IMR-90 (cell line): ENCODE data around the gene BMP10. TPM values are rescaled to one million over a fixed set of nuclear protein-coding genes. Genes with fewer than 3 reads are reported as not detected.

ENCODE experiments used
- ATAC-seq: fragments of 200-7000 bp; cut with Tn5 transposase; 2 replicates; pipeline ENCODE4 v1.9.1; 2020; ENCODE audit warnings: low read depth, mild to moderate bottlenecking, moderate library complexity
- BruUV-seq: library from RNA; stranded (reverse); fragments of 400-500 nt; replicated peaks from 2 replicates; lab custom pipeline; 2021; lab: Mats Ljungman, UMichigan
- CTCF ChIA-PET: fragments of 300-600 bp; formaldehyde crosslinking; extraction: SDS; loops from one replicate; lab custom pipeline; 2021; ENCODE audit warnings: antibody characterized with exemption; lab: Yijun Ruan, JAX
- POLR2A ChIA-PET: fragments of 300-600 bp; sonication (Branson Sonifier 250); formaldehyde crosslinking; loops from one replicate; lab custom pipeline; 2022; ENCODE audit warnings: antibody characterized with exemption; ENCODE audit not compliant: unreplicated experiment; lab: Charles Lee
- DNase-seq: peaks from one replicate; pipeline ENCODE4 v3.0.0; 2013
- H2AFZ ChIP-seq: replicated peaks from 2 replicates; pipeline ENCODE3; 2013; ENCODE audit warnings: low read length, mild to moderate bottlenecking; ENCODE audit not compliant: poor library complexity
- H2AK5ac ChIP-seq: 2 replicates; pipeline ENCODE4 v1.6.1; 2013; ENCODE audit warnings: low read depth, low read length, inconsistent platforms
- H2AK9ac ChIP-seq: replicated peaks from 2 replicates; pipeline ENCODE3; 2013; ENCODE audit warnings: mild to moderate bottlenecking, low read depth, low read length, moderate library complexity; ENCODE audit not compliant: poor library complexity
- H2BK120ac ChIP-seq: 2 replicates; pipeline ENCODE4 v1.6.1; 2013; ENCODE audit warnings: low read depth, low read length, inconsistent platforms
- H2BK15ac ChIP-seq: 3 replicates; pipeline ENCODE4 v1.6.1; 2013; ENCODE audit warnings: low read depth, low read length, inconsistent platforms
- H2BK20ac ChIP-seq: 2 replicates; pipeline ENCODE4 v1.6.1; 2013; ENCODE audit warnings: low read depth, mild to moderate bottlenecking, inconsistent platforms, low read length, moderate library complexity
- H2BK5ac ChIP-seq: 2 replicates; pipeline ENCODE4 v1.6.1; 2013; ENCODE audit warnings: mild to moderate bottlenecking, low read depth, low read length, inconsistent platforms; ENCODE audit not compliant: poor library complexity, severe bottlenecking
- H3K14ac ChIP-seq: replicated peaks from 2 replicates; pipeline ENCODE4 v1.6.1; 2013; ENCODE audit warnings: low read depth, low read length, inconsistent platforms
- H3K18ac ChIP-seq: 2 replicates; pipeline ENCODE4 v1.6.1; 2013; ENCODE audit warnings: low read depth, low read length, control low read depth
- H3K23ac ChIP-seq: 2 replicates; pipeline ENCODE4 v1.6.1; 2013; ENCODE audit warnings: low read depth, low read length, inconsistent platforms
- H3K27ac ChIP-seq: 2 replicates; pipeline ENCODE4 v1.5.1; 2013; ENCODE audit warnings: mild to moderate bottlenecking, control low read depth, low read length; ENCODE audit not compliant: insufficient read depth
- H3K27me3 ChIP-seq: 2 replicates; pipeline ENCODE4 v1.6.1; 2013; ENCODE audit warnings: low read length; ENCODE audit not compliant: control insufficient read depth, insufficient read depth
- H3K36me3 ChIP-seq: 2 replicates; pipeline ENCODE4 v1.6.1; 2013; ENCODE audit warnings: low read length, mixed read lengths; ENCODE audit not compliant: control insufficient read depth, insufficient read depth
- H3K4ac ChIP-seq: 2 replicates; pipeline ENCODE4 v1.6.1; 2013; ENCODE audit warnings: low read depth, low read length, inconsistent platforms
- H3K4me1 ChIP-seq: 2 replicates; pipeline ENCODE4 v1.6.1; 2013; ENCODE audit warnings: low read length, mixed read lengths; ENCODE audit not compliant: control insufficient read depth, insufficient read depth
- H3K4me2 ChIP-seq: 2 replicates; pipeline ENCODE4 v1.6.1; 2013; ENCODE audit warnings: low read depth, mild to moderate bottlenecking, control low read depth, low read length, moderate library complexity
- H3K4me3 ChIP-seq: 2 replicates; pipeline ENCODE4 v1.5.1; 2013; ENCODE audit warnings: low read depth, mild to moderate bottlenecking, control low read depth, low read length, moderate library complexity; ENCODE audit not compliant: insufficient read depth
- H3K56ac ChIP-seq: 2 replicates; pipeline ENCODE4 v1.6.1; 2013; ENCODE audit warnings: low read length, inconsistent platforms; ENCODE audit not compliant: insufficient read depth; ENCODE audit errors: extremely low read depth
- H3K79me1 ChIP-seq, 2 experiments: 2 replicates each; pipeline ENCODE4 v1.6.1; 2013; ENCODE audit warnings: low read length in 2 of 2, inconsistent platforms in 1 of 2, low read depth in 1 of 2
- H3K9ac ChIP-seq: 2 replicates; pipeline ENCODE4 v1.6.1; 2013; ENCODE audit warnings: low read depth, low read length, control low read depth
- H3K9me1 ChIP-seq: 2 replicates; pipeline ENCODE4 v1.6.1; 2013; ENCODE audit warnings: low read length, inconsistent platforms; ENCODE audit not compliant: insufficient read depth
- H3K9me3 ChIP-seq: 2 replicates; pipeline ENCODE4 v1.6.1; 2013; ENCODE audit warnings: low read length; ENCODE audit not compliant: control insufficient read depth, insufficient read depth
- H4K20me1 ChIP-seq: 2 replicates; pipeline ENCODE4 v1.6.1; 2013; ENCODE audit warnings: low read length, inconsistent platforms; ENCODE audit not compliant: insufficient read depth
- H4K5ac ChIP-seq: 2 replicates; pipeline ENCODE4 v1.6.1; 2013; ENCODE audit warnings: mild to moderate bottlenecking, low read depth, low read length, control low read depth
- H4K8ac ChIP-seq, 2 experiments: 2 replicates each; pipeline ENCODE4 v1.6.1; 2013; ENCODE audit warnings: low read depth in 2 of 2, low read length in 2 of 2, control low read depth in 1 of 2, inconsistent platforms in 1 of 2
- H4K91ac ChIP-seq: 2 replicates; pipeline ENCODE4 v1.6.1; 2013; ENCODE audit warnings: low read depth, low read length, inconsistent platforms; ENCODE audit not compliant: insufficient read depth
- CEBPB ChIP-seq: IDR thresholded peaks from 2 replicates; pipeline ENCODE4 v1.6.1; 2012; ENCODE audit warnings: low read depth, low read length, improper control_type of control experiment
- CHD1 ChIP-seq: IDR thresholded peaks from 2 replicates; pipeline ENCODE4 v1.6.1; 2012; ENCODE audit warnings: low read depth, low read length, improper control_type of control experiment
- FOS ChIP-seq: fragments of 150-350 bp; IDR thresholded peaks from 2 replicates; pipeline ENCODE4 v1.6.1; 2016; ENCODE audit warnings: low read depth, low read length
- MAFK ChIP-seq: IDR thresholded peaks from 2 replicates; pipeline ENCODE4 v1.6.1; 2012; ENCODE audit warnings: low read depth, low read length, improper control_type of control experiment
- MAZ ChIP-seq: IDR thresholded peaks from 2 replicates; pipeline ENCODE4 v1.6.1; 2012; ENCODE audit warnings: low read depth, mild to moderate bottlenecking, low read length, improper control_type of control experiment, moderate library complexity, borderline replicate concordance
- MXI1 ChIP-seq: IDR thresholded peaks from 2 replicates; pipeline ENCODE4 v1.6.1; 2012; ENCODE audit warnings: low read depth, mild to moderate bottlenecking, low read length, moderate library complexity, borderline replicate concordance
- RCOR1 ChIP-seq: IDR thresholded peaks from 2 replicates; pipeline ENCODE4 v1.6.1; 2012; ENCODE audit warnings: mild to moderate bottlenecking, low read length, improper control_type of control experiment; ENCODE audit not compliant: insufficient replicate concordance
- WGBS, 2 experiments: methylation state at CpG; one replicate each; pipeline versions ENCODE4 v1.1.5 to v1.1.7; 2013; ENCODE audit warnings: missing lambda C conversion rate in 2 of 2; ENCODE audit not compliant: insufficient read length in 1 of 2; ENCODE audit errors: extremely low coverage in 2 of 2; 5-methylcytosine and 5-hydroxymethylcytosine counted together
- dilution Hi-C: fragments of 300-500 bp; cut with HindIII; formaldehyde crosslinking; loops from one replicate; pipeline ENCODE4 v1.14.3; 2018; ENCODE audit warnings: low sequenced_read_pairs; ENCODE audit not compliant: unreplicated experiment
- in situ Hi-C: fragments of 300-500 bp; cut with MboI; formaldehyde crosslinking; loops from 3 replicates; pipeline ENCODE4 v1.14.3; 2019; ENCODE audit warnings: low sequenced_read_pairs, inconsistent platforms, mixed read lengths
- intact Hi-C: fragments of 100-400 bp; cut with micrococcal nuclease; formaldehyde crosslinking; loops from 2 replicates; pipeline ENCODE4 v1.10.0; 2022
- polyA plus RNA-seq, 3 experiments: library from polyadenylated mRNA; depleted of rRNA; stranded (reverse); fragments of >200 nt; gene quantifications; 2 replicates each; pipeline ENCODE4 v1.2.3, GENCODE V29; 2012; ENCODE audit warnings: low replicate concordance in 1 of 3
- total RNA-seq: library from RNA; depleted of rRNA; stranded (reverse); fragments of >200 nt; gene quantifications from 2 replicates; pipeline ENCODE4 v1.2.3, GENCODE V29; 2012

BMP10 gene
- total and polyA plus RNA-seq, 2 of the 4 experiments (the other 2 are of a cell fraction): not detected

- ChIA-PET POLR2A (no interaction called here), CTCF (interaction anchor here (1.2 kb wide), 1 partner anchor 9 kb away, joined by 3 read pairs; no protein-coding TSS in a partner anchor)
- H3K4me1 ChIP-seq: peaks cover 4% of the 10 kb centered on the region
- TF ChIP-seq CEBPB (no peak), FOS (peak; percentile 39; the same call in 1 of the 2 replicates), MXI1 (no peak), MAZ (peak; percentile 8; the same call in 1 of the 2 replicates), MAFK (no peak), RCOR1 (peak; percentile 44), CHD1 (no peak)
- no peaks in the 10 kb centered on the region for H3K36me3 ChIP-seq
- peak overlapping the region; percentile 57; the same call in 1 of the 2 replicates for H3K18ac ChIP-seq
- no peak overlapping the region for H2BK15ac ChIP-seq
- H2AK5ac ChIP-seq: no peak overlapping the region
- no peaks in the 10 kb centered on the region for H3K79me1 ChIP-seq
- no peak overlapping the region; the same call in 1 of the 2 replicates for H3K4me2 ChIP-seq
- peak; percentile 89 for DNase-seq
- 0 out of 4 replicates have a peak overlapping the region, but pooled peaks of 1 of the 2 experiments have one; percentile 42 for H4K8ac ChIP-seq
- dilution Hi-C loops: no loop called here
- in situ Hi-C loops: no loop called here
- no peak overlapping the region for H3K27ac ChIP-seq
- BruUV-seq: no TSS peak
- H3K27me3 ChIP-seq: peaks cover 3% of the 10 kb centered on the region; the same call in 1 of the 2 replicates
- H3K9me1 ChIP-seq: peaks cover 3% of the 10 kb centered on the region; the same call in 1 of the 2 replicates
- H3K23ac ChIP-seq: no peak overlapping the region
- H4K20me1 ChIP-seq: no peaks in the 10 kb centered on the region
- ATAC-seq: peak; percentile 86
- H2BK20ac ChIP-seq: peak overlapping the region; percentile 24; the same call in 1 of the 2 replicates
- H3K9me3 ChIP-seq: no peaks in the 10 kb centered on the region
- no CpG with 5 or more reads among the region's 4 CpGs for WGBS, 2 experiments
- H3K56ac ChIP-seq: no peak overlapping the region
- no peak overlapping the region for H3K4me3 ChIP-seq
- no peak overlapping the region for H3K4ac ChIP-seq
- H3K9ac ChIP-seq: no peak overlapping the region
- no peak overlapping the region for H2BK120ac ChIP-seq
- intact Hi-C loops: loop anchor here (5.0 kb wide), 1 partner anchor 38 kb away; no protein-coding TSS in a partner anchor
- H2AK9ac ChIP-seq: no peak overlapping the region
- no peak overlapping the region; the same call in 1 of the 2 replicates for H4K5ac ChIP-seq
- H4K91ac ChIP-seq: no peak overlapping the region
- H2AFZ ChIP-seq: no peak overlapping the region
- H2BK5ac ChIP-seq: peak overlapping the region; percentile 8
- H3K14ac ChIP-seq: no peak overlapping the region
Measured at GRCh38 chr2:68849579-68850030, 21.6 kb downstream of the BMP10 start.
